Measurements from ENCODE around the gene FAM184B.
A peak's percentile ranks its signal among the peaks of the same experiment; 100 is the strongest.
"Not testable (repeated sequence)": the region's sequence is repeated elsewhere in the genome, so short reads cannot be mapped to it uniquely, and the experiment has no call there.

The FAM184B gene

DNA sequence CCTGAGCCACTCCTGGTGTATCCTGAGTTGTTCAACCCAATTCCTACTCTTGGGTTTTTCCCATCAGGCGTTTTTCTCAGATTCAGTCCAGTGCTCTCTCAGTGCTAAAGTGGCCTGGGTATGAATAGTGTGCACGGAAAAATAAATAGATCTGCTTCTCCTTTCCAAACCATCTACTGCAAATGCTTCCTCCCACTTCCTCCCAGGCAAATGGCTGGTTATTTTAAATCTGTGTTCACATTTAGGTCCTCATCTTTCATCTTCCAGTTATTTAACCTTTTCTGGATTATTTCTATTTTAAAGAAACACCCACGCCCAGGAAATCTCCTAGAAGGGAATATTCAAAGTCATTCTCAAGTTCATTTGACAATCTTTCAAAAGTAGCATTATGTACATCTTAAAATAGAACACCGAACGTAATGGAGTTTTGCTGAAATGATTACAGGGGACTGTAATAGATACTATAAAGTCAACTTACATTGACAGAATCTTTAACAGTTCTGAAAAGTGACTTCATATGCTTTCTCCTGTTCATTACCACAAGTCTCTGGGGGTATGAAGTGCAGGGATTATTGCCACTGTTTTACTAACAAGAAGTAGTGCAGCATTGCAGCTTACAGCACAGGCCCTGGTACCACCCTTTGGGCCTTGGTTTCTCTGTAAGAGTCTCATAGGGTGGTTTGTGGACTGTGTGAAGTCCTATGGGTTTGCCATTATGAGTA, 100.7 kb downstream of the FAM184B start:
- no peak for DNase-seq

DNA sequence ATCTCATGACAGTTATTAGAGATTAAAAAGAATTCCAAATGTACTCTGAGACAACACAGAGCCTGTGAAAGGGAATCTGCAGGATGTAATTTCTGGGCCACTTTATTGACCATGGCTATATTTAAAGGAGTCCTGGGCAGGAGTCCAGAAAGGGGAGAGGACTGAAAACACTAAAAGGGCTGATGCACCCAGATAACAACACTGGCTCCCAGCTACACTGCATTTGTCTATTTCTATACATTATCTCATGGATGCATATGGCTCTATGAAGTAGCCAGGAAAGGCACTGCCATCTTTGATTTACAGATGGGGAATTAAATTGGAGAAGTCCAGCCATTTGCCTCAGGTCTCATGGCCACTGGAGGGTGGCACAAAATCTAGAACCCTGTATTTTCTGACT, 111.0 kb downstream of the FAM184B start:
- no peak for DNase-seq

DNA sequence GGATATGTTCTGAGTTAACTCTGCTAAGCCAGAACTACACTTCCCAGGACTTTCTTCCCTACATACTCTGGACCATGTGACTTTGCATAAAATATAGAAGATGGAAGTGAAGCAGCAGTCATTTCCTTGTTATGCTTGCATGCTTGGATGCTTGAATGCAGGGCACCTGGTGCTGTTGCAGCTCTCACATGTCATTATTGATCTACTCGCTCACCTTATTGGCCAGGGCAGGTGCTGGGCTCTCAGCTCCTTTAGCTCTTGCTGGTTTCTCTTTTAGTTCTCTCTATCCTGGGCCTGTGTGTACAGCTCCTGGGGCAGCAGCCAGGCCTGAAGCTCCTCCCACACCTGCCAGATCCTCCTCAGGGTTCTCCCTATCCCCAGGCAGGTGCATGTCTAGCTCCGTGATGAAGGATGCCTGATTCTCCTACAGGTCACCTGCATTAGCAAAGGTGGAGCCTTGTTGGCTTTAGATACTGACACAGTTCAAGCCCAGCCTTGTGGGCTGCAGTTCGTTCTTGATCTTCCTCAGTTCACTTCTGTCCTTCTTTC, 113.7 kb downstream of the FAM184B start:
- DNase-seq: no peak

DNA sequence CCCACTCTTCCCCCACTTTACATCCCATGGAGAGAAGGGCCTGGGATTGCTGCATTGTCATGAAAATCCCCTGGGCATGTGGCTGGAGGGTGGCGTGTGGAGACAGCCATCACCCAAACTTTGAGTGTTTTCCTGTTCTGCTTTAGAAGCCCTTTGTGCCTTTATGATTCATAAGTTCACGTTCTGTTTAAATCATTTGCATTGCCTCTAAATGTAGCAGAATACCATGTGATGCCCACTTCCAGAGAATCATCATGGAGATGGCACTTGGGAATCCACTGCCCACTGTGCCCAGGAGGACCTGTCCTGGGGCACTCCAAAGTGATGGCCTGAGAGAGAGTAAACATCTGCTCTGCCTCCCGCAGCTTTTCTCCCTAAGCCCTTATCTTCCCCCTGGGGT, 114.2 kb downstream of the FAM184B start:
- DNase-seq: no peak

DNA sequence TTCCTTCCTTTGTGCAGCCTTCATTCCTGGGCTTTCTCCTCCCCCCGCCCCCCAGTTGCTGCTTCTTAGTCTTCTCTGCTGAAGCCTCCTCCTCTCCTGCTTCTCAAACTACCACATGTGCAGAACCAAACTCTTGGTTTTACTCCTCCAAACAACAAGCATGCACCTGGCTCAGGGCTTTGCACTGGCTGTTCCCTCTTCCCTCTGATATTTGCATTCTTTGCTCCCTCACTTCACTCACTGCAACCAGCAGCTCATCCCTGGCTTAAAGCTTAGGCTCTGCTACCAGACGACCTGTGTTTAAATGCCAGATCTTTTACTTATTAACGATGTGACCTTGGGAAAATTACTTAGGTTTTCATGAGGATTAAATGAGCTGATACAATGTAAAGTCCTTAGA, 115.6 kb downstream of the FAM184B start:
- no peak for DNase-seq

DNA sequence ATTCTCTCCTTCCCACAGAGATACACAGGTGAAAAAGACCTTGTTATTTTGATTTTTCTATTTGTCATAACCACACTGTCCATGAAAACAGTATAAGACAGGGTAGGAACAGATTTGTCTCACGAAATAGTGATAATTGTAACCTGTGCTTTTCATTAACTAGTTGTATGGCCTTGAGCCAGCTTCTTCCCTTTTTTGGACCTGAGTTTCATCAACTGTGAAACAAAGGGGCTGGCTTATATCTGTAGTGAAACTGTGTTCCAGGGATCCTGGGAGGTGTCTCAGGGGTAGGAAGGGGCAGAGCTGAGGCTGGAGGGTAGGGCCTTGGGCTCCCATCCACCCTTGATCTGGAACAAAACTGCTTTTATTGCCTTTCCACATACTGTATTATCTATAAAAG, 116.1 kb downstream of the FAM184B start:
- no peak for DNase-seq

DNA sequence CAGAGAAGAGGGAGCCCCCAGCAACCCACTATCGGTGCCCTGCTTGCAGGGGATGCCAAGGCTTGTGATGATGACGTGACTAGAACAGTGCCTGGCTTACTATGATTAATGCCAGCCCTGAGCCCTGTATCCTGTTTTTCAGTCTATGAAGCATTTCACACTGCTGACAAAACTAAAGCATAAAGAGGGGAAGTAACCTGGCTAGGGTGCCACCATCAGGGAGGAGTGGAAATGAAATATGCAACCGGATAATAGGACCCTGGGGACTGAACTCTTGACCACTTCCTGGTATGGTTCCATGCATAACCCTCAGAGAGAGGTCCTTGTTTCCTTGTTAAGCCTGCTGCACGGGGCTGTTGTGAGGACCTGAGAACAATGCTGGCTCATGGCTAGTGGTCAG, 116.7 kb downstream of the FAM184B start:
- DNase-seq: no peak

DNA sequence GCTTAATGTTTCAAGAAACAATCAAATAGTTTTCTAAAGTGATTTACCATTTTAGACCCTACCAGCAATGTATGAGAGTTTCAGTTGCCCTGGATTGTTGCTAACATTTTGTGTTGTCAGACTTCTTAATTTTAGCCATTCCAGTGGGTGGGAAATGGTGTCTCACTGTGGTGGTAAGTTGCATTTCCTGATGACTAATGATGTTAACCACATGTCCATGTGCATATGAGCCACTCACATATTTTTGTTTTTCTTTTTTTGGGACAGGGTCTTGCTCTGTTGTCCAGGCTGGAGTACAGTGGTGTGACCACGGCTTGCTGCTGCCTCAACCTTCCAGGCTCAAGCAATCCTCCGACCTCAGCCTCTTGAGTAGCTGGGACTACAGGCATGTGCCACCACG, 118.7 kb downstream of the FAM184B start:
- DNase-seq: no peak

DNA sequence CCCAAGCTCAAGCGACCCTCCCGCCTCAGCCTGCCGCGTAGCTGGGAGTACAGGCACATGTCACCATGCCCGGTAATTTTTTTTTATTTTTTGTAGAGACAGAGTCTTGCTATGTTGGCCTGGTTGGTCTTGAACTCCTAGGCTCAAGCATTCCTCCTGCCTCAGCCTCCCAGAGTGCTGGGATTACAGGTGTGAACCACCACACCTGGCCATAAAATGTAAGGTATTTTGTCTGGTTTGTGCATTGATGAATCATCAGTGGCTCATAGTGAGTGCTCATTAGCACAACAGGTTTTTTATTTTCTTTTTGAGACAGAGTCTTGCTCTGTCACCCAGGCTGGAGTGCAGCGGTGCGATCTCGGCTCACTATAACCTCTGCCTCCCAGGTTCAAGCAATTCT, 122.2 kb downstream of the FAM184B start:
- not testable (repeated sequence) for DNase-seq

DNA sequence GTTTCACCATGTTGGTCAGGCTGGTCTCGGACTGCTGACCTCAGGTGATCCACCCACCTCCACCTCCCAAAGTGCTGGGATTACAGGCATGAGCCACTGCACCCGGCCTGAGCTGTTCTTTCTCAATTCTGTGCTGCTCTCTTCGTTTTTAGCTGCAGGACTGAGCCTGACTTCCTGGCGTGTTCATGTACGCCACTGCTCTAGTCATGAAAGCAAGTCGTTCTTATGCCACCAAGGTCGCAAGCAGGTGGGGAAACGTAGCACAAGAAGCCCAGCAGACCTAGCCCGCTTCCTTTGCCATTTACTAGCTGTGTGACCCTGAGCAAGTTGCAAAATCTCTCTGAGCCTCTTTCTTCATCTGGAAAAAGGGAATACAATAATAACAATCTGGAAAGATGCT, 123.6 kb downstream of the FAM184B start:
- no peak for DNase-seq

DNA sequence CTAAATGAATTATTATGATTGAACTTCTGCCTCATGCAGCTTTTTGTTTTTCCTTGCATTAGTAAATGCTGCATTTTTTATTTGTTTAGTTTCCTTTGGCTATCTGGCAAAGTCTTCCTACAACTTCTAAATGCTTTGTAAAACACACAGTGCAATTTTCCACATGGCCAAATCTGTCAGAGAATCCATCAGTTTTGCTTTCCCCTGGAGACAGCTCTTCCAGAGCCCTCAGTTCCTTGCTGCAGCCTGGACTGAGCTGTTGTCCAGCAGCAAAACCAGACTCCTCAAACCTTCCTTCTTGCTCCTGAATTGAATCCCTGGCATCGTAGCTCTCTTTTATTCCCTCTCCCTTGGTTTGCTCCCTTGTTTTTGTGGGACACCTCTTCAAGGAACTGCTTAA, 124.3 kb downstream of the FAM184B start:
- DNase-seq: no peak

DNA sequence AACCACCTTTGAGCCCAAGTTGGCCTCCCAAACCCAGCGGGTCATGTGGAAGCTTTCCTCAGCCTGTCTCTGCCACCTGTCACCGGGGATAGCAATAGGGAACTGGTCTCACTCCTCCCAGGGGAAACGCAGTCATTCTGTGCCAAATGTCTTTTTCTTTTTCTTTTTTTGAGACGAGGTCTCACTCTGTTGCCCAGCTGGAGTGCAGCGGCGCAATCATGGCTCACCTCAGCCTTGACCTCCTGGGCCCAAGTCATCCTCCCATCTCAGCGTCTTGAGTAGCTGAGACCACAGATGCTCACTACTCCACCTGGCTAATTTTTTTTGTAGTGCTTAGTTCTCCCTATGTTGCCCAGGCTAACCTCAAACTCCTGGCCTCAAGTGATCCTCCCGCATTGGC, 126.7 kb downstream of the FAM184B start:
- DNase-seq: no peak

DNA sequence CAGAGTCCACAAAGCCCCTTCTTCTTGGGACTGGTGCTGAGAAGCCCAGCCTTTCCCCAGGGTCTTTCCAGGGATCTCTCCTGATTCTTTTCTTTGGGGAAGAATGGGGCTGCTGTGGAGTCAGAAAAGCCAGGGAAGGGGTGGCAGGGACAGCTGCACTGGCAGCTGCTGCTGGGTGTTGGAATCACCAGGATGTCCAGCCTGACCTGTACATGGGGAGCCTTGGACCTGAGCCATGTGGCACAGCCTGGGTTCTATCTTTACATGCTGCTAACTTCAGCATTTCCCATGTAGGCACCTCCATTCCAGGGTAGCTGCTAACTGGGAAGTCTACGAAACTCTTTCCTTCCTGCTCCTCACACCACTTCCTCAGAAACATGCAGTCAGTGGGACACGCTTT, 131.0 kb downstream of the FAM184B start:
- DNase-seq: no peak

DNA sequence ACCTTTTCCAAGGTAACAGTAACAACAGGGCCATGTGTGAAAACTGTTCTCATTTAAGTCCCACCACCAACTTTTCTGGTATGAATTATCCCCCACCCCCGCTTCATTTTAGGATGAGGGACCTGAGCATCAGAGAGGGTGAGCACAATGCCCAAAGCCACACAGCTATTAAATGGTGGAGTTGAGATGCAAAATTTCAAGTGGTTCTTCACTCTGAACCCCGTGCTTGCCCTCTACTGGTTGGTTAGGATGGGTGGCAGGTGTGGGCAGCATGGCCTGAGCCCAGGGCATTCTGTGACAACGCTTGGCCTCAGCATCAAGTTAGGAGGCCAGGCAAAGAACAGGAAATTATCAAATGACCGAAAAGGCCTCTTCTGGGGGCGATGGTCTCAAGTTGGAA, 133.5 kb downstream of the FAM184B start:
- no peak for DNase-seq

DNA sequence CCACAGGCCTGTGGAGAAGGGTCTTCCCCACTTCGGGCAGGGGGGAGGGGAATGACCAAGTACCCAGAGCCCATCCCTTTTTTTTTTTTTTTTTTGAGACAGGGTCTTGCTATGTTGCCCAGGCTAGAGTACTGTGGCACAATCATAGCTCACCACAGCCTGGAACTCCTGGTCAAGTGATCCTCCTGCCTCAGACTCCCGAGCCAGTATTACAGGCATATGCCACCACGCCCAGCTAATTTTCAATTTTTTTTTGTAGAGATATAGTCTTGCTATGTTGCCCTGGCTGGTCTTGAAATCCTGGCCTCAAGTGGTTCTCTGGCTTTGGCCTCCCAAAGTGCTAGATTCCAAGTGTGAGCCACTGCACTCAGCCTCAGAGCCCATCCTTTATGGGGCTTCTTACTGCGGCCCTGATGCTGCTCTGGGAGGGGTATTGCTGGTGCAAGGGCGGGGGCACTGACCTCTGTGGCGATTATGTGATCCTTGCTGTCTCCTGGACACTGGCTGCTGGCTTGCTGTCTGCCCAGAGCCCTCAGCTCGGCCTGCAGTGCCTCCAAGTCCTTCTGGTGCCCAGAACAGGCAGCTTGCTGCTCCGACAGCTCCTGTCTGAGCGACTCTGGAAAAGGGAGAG, 134.1 kb downstream of the FAM184B start:
- no peak for DNase-seq

DNA sequence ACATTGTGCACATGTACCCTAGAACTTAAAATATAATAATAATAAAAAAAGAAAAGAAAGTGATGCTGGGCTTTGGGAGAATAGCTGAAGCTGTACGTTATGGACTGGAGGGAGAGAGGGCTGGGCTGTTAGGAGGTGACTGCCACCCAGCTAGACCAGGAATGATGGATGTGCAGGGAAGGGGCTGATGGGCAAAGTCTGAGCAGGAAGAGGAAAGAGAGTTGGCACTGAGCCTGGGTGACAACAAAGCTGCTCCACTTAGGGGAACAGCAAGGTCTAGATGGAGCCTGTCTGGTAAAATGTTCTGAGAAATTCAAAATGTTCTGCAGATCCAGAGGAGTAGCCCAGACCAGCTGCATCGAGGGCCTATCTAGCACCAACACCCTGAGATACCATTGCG, 134.7 kb downstream of the FAM184B start:
- DNase-seq: no peak

DNA sequence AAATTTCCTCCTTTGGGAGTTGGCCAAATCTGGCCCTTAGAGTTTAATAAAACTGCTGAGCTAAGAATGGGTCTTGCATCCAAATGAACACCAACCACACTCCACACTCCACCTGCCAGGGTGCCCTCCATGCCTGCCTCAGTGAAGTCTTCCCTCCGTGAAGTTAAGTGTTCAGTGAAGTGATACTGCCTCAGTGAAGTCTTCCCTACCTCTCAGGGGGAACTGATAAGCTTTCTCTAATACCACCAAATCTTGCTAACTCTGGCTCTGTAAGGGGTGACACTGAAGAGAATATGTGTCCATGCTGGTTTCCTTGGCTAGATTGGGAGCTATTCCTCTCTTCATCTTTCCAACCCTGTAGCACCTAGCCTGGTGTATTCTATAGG, 139.0 kb downstream of the FAM184B start:
- DNase-seq: no peak

DNA sequence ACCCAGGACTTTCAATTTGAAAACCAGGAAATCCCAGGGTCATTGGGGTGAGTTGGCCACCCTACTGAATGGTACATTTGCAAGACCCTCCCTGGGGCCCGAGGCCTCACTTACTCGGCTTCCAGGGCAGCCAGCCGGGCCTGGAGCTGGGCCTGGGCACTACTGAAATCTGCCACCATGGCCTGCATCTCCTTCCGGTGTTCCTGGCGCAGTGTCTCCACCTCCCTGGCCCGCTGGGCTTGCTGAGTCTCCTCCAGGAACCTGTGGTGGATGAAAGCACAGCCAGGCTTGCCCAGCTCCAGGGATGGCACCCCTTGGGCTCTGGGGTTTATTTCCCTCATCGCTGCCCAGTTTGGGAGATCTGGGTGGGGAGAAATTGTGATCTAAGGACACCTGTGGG, 142.3 kb downstream of the FAM184B start:
- no peak for DNase-seq

DNA sequence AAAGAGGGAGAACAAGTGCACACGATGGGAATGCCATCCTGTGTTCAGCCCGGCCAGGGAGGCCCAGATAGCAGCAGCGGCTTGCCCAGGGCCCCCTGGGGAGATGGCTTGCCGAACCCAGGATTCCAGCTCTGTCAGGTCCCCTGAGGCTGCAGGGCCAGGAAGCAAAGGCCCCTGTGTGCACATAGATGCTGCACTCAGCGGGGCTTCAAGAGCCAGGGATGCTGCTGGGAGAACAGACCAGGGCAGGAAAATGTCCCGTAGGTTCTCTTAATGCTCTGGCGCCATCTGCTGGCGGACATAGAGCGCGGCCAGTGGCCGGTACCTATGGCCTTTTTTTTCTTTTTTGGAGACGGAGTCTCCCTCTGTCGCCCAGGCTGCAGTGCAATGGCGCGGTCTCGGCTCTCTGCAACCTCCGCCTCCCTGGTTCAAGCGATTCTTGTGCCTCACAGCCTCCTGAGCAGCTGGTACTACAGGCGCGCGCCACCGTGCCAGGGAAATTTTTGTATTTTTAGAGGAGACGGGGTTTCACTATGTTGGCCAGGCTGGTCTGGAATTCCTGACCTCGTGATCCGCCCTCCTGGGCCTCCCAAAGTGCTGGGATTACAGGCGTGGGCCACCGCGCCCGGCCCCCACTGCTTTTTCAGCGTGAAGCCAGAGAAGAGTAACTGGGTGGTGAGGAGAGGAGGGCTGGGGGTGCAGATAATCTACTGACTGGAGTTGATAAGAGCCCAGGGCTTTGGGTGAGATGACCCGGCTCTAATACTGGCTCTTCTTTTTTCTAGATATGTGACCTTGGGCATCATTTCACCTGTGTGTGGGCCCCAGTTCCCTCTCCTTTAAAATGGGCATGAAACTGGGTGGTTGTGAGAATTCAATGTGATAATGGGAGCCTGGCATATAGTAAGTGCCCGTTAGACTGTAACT, 144.5 kb downstream of the FAM184B start:
- DNase-seq: peak; percentile 76

DNA sequence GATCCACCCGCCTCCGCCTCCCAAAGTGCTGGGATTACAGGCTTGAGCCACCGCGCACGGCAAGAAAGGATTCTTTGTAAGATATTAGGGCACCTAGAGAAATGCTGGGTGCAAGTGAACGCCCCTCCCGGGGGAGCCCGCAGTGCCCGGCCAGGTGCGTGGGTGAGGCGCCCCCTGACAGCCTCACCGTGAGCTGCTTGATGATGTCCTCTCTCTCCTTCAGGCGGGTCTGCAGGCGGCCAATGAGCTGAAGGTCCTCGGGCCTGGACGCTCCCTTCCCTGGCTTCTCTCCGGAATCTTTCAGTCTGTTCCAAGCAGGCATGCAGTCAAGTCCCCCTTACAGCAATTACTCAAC, 145.1 kb downstream of the FAM184B start:
- DNase-seq: no peak

DNA sequence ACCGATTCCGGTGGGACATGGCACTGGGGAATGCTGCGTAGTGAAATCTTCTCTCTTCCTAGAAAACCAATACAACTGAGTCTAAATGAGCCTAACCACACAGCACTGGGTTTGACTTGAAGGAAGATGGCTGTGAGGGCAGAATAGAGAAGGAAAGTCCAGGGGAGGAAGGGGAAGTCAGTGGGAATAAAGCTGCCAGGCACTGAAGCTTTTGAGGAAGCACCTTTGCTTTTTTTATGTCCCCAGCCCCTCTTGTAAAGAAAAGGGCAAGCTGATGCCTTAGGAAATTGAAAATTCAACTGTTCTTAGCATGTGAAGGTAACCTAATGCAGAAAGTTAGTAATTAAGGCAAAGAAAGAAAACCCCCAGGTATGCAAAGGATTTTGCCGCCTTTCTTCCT, 146.4 kb downstream of the FAM184B start:
- DNase-seq: no peak

DNA sequence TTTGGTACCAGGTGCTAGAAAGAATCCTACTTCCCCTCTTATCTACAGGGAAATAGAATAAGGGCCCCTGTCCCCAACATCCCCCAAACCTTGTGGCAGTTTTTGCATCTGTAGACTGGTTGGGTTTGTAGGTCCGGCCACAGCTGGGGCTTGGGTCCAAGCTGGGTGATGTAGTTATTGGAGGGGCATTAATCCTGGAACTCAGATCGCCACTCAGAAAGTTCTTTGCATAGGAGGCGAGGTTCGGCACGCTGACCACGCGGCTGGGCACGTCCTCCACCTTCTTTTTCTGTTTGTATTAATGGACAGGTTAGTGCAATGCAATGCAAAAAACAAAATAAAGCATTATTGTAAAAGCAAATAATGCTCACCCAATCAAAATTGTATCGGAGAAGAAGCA, 147.8 kb downstream of the FAM184B start:
- no peak for DNase-seq

DNA sequence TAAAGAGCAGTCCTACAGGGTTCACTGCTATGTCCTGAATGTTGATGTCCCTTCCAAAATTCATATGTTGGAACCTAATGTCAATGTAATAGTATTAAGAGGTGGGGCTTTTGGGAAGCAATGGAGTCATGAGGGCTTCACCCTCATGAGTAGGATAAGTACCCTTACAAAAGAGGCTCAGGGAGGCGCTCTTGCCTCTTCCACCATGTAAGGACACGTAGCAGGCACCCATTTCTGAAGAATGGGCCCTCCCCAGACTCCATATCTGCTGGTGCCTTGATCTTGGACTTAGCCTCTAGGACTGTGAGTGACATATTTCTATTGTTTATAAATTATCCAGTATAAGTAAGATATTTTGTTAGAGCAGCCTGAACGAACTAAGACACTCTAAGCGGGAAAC, 151.2 kb downstream of the FAM184B start:
- no peak for DNase-seq

DNA sequence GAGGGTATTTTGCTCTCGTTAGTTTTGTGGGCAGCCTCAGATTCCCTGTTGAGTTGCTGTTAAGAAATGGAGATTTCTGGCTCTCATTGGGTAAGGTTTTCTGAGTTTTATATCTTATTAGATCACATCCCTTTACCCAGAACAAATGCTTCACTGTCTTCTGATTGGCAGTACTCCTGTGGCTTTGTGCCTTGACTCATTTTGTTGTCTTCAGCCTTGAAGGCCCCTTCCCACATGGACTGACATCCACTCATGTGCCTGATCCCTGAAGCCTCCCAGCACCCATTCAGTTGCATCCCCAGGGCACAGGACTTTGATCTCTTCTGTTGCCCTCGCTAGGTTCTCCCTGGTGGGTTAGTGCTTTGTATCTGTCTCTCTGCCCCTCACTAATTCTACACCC, 156.6 kb downstream of the FAM184B start:
- DNase-seq: no peak
